GM12878 (cell line): ENCODE measurements around the gene C20orf96. TPM values are rescaled to one million over a fixed set of nuclear protein-coding genes. Genes with fewer than 3 reads are reported as not detected.
"Not testable (repeated sequence)": the region's sequence is repeated elsewhere in the genome, so short reads cannot be mapped to it uniquely, and the experiment has no call there.

Experiments used
- ATAC-seq: fragments of 200-7000 bp; cut with Tn5 transposase; 3 replicates; pipeline ENCODE4 v1.9.1; 2020; ENCODE audit warnings: mild to moderate bottlenecking, moderate library complexity
- BruUV-seq: library from RNA; stranded (reverse); fragments of 400-500 nt; replicated peaks from 2 replicates; lab custom pipeline; 2021; lab: Mats Ljungman, UMichigan
- CTCF ChIA-PET: fragments of 300-600 bp; sonication (Branson Sonifier 250); formaldehyde crosslinking; extraction: SDS; loops from one replicate; lab custom pipeline; 2021; ENCODE audit warnings: inconsistent platforms; lab: Yijun Ruan, JAX
- POLR2A ChIA-PET: fragments of 350-600 bp; formaldehyde crosslinking; extraction: SDS; loops from one replicate; lab custom pipeline; 2021; ENCODE audit warnings: inconsistent platforms; lab: Charles Lee
- RAD21 ChIA-PET: fragments of 300-600 bp; sonication (Branson Sonifier 250); formaldehyde crosslinking; loops from one replicate; lab custom pipeline; 2023; ENCODE audit warnings: antibody characterized with exemption; ENCODE audit not compliant: unreplicated experiment; lab: Charles Lee
- SMC1A ChIA-PET: fragments of 300-600 bp; sonication (Branson Sonifier 250); formaldehyde crosslinking; loops from one replicate; lab custom pipeline; 2023; ENCODE audit not compliant: unreplicated experiment, uncharacterized antibody; lab: Charles Lee
- DNase-seq: peaks from one replicate; pipeline ENCODE4 v3.0.0-alpha.2; 2011; ENCODE audit warnings: low read depth, low spot score
- FAIRE-seq: peaks from 3 replicates; lab custom pipeline; 2011; peaks lifted over from hg19 to GRCh38; lab: Jason Lieb, UNC
- H2AFZ ChIP-seq: 2 replicates; pipeline ENCODE4 v1.6.0; 2011; ENCODE audit warnings: low read depth, low read length, control low read depth; ENCODE audit not compliant: control insufficient read depth
- H3K27ac ChIP-seq: 2 replicates; pipeline ENCODE4 v1.5.1; 2011; ENCODE audit warnings: control low read depth; ENCODE audit not compliant: control insufficient read depth, insufficient read depth
- H3K27me3 ChIP-seq, 2 experiments: replicated peaks in 1 of 2; 2 replicates each; pipeline versions ENCODE4 v1.6.0 to v1.6.1; 2011; ENCODE audit warnings: low read length in 1 of 2; ENCODE audit not compliant: control insufficient read depth in 2 of 2, insufficient read depth in 2 of 2
- H3K36me3 ChIP-seq, 2 experiments: 2 replicates each; pipeline ENCODE4 v1.5.1; 2011; ENCODE audit warnings: low read length in 1 of 2; ENCODE audit not compliant: control insufficient read depth in 2 of 2, insufficient read depth in 2 of 2
- H3K4me1 ChIP-seq: 2 replicates; pipeline ENCODE4 v1.6.1; 2011; ENCODE audit warnings: mild to moderate bottlenecking, low read length, moderate library complexity, mixed read lengths; ENCODE audit not compliant: control insufficient read depth, insufficient read depth
- H3K4me2 ChIP-seq: 2 replicates; pipeline ENCODE4 v1.6.0; 2011; ENCODE audit warnings: control low read depth; ENCODE audit not compliant: control insufficient read depth, insufficient read depth
- H3K4me3 ChIP-seq: fragments of 200-600 bp; sonication (generic); 2 replicates; pipeline ENCODE4 v1.5.1; 2016
- H3K79me2 ChIP-seq: 2 replicates; pipeline ENCODE4 v1.6.0; 2011; ENCODE audit warnings: low read length; ENCODE audit not compliant: control insufficient read depth, insufficient read depth
- H3K9ac ChIP-seq: 2 replicates; pipeline ENCODE4 v1.8.0; 2011; ENCODE audit warnings: low read length, control low read depth, mixed read lengths; ENCODE audit not compliant: control insufficient read depth, insufficient read depth
- H3K9me3 ChIP-seq: replicated peaks from 3 replicates; pipeline ENCODE4 v1.5.1; 2011; ENCODE audit warnings: mild to moderate bottlenecking, low read length; ENCODE audit not compliant: control insufficient read depth, insufficient read depth
- H4K20me1 ChIP-seq: 2 replicates; pipeline ENCODE4 v1.6.0; 2011; ENCODE audit not compliant: control insufficient read depth, insufficient read depth
- CHD1 ChIP-seq: IDR thresholded peaks from 2 replicates; pipeline ENCODE4 v1.6.1; 2012; ENCODE audit warnings: low read depth, low read length, improper control_type of control experiment
- KAT2A ChIP-seq: conservative IDR thresholded peaks from 2 replicates; pipeline ENCODE4 v1.6.1; 2011; ENCODE audit warnings: low read depth, low read length; ENCODE audit not compliant: control insufficient read depth
- MLLT1 ChIP-seq: fragments of 450-650 bp; IDR thresholded peaks from 2 replicates; pipeline ENCODE4 v1.6.1; 2016; ENCODE audit warnings: mild to moderate bottlenecking
- WGBS: methylation state at CpG from one replicate; pipeline ENCODE4 v1.1.6; 2016; ENCODE audit warnings: low lambda C conversion rate; ENCODE audit not compliant: insufficient replicate concordance, insufficient coverage; ENCODE audit errors: missing lambda C conversion rate; 5-methylcytosine and 5-hydroxymethylcytosine counted together
- in situ Hi-C: fragments of 300-500 bp; cut with MboI; formaldehyde crosslinking; loops from 9 replicates; pipeline ENCODE4 v1.14.3; 2018; ENCODE audit warnings: mixed read lengths
- intact Hi-C: fragments of 100-400 bp; cut with micrococcal nuclease; formaldehyde crosslinking; loops from one replicate; pipeline ENCODE4 v1.14.2; 2022; ENCODE audit not compliant: unreplicated experiment
- polyA plus RNA-seq, 11 experiments: library from polyadenylated mRNA; depleted of rRNA in 4 of 11; unstranded in 6 of 11; stranded (reverse) in 5 of 11; fragments of >200 nt; fragmentation: Nextera tagmentation in 4 of 11; fragmentation: Illumina TruSeq in 1 of 11; extraction: Ambion mirVana in 4 of 11; extraction: Trizol in 1 of 11; gene quantifications; 1 replicate in 1 of 11; 2 replicates in 10 of 11; pipeline versions ENCODE4 v1.2.1 to v1.2.3, GENCODE V29; 2011 to 2016; ENCODE audit warnings: inconsistent platforms in 2 of 11, missing spikeins in 2 of 11, low read depth in 1 of 11
- total RNA-seq, 4 experiments: library from RNA; depleted of rRNA in 3 of 4; stranded (reverse); fragments of >200 nt in 3 of 4; fragmentation: Illumina TruSeq in 1 of 4; extraction: Trizol in 1 of 4; gene quantifications; 2 replicates each; pipeline versions ENCODE4 v1.2.1 to v1.2.3, GENCODE V29; 2013 to 2021

Gene C20orf96
- total and polyA plus RNA-seq, 10 of the 15 experiments (the other 5 are each of a cell fraction or from before 2014, with no cell fraction given): 1.4 to 8.6 (median 5.9) TPM

- POLR2A ChIA-PET: no interaction called here
- H3K4me2 ChIP-seq: no peak within 1 kb of the TSS
- H2AFZ ChIP-seq: no peak within 1 kb of the TSS
- RAD21 ChIA-PET: no interaction called here
- DNase-seq (no peak), ATAC-seq (no peak), FAIRE-seq (no peak)
- no peak within 1 kb of the TSS for H3K4me3 ChIP-seq
- TF ChIP-seq KAT2A (no peak), CHD1 (no peak), MLLT1 (no peak)
- intact Hi-C loops: no loop called here
- WGBS: 63% methylated on average over 7 of the region's 7 CpGs
- no peaks in the 10 kb centered on the region for H3K79me2 ChIP-seq
- no peak within 1 kb of the TSS for H3K9ac ChIP-seq
- CTCF ChIA-PET: interaction anchor here (2.3 to 4.9 kb wide), 2 partner anchors 10 to 73 kb away, joined by 10 to 25 read pairs; no protein-coding TSS in a partner anchor
- no peaks in the 10 kb centered on the region for H4K20me1 ChIP-seq
- in situ Hi-C loops: no loop called here
- BruUV-seq: no TSS peak
- no peaks in the 10 kb centered on the region for H3K36me3 ChIP-seq
- SMC1A ChIA-PET: interaction anchor here (0.6 kb wide), 1 partner anchor 8 kb away, joined by 3 read pairs; no protein-coding TSS in a partner anchor
- no peaks in the 10 kb centered on the region; a peak in 1 of 4 replicates for H3K27me3 ChIP-seq
- no peaks in the 10 kb centered on the region for H3K9me3 ChIP-seq
- H3K4me1 ChIP-seq: no peaks in the 10 kb centered on the region
- H3K27ac ChIP-seq: no peak within 1 kb of the TSS
Observed at GRCh38 chr20:257419-257818, 33.1 kb downstream of the C20orf96 start, which contains the start of gene DEFB132. Gene DEFB132 (plus strand): TSS chr20:257724. CDS start chr20:257779, 55 bp downstream.

- SMC1A ChIA-PET: interaction anchor here (1.2 kb wide), 1 partner anchor 10 kb away, joined by 4 read pairs; no protein-coding TSS in a partner anchor
- WGBS: 42% methylated on average over 6 of the region's 6 CpGs
- intact Hi-C loops: not testable (repeated sequence)
Observed at GRCh38 chr20:253447-253846, 37.1 kb downstream of the C20orf96 start.

More at GRCh38 chr20:253447-253846, 37.1 kb downstream of the C20orf96 start:
- RAD21 ChIA-PET: interaction anchor here (1.2 kb wide), 1 partner anchor 10 kb away, joined by 3 read pairs; no protein-coding TSS in a partner anchor
- H3K4me2 ChIP-seq, H3K27ac ChIP-seq, POLR2A ChIA-PET, H3K27me3 ChIP-seq, in situ Hi-C loops, BruUV-seq, H3K36me3 ChIP-seq, H3K79me2 ChIP-seq, FAIRE-seq, H3K4me1 ChIP-seq, H3K4me3 ChIP-seq, H3K9ac ChIP-seq, H3K9me3 ChIP-seq, DNase-seq, ATAC-seq, H4K20me1 ChIP-seq, H2AFZ ChIP-seq: not testable (repeated sequence)
- CTCF ChIA-PET: interaction anchor here (1.7 kb wide), 1 partner anchor 13 kb away, joined by 9 read pairs; no protein-coding TSS in a partner anchor
